ENCODE results near the gene DLEC1.

Gene DLEC1

GRCh38 chr3:38114052-38114874 is 75.3 kb downstream of the DLEC1 start:
- H3K27ac ChIP-seq (ENCODE audit: insufficient read depth, low read length, poor library complexity, severe bottlenecking) = no peak overlapping the region
- DNase-seq = no peak
- no peaks in the 10 kb centered on the region for H3K9me3 ChIP-seq (ENCODE audit: control insufficient read depth, low read length)
- no peaks in the 10 kb centered on the region for H3K4me1 ChIP-seq (ENCODE audit: control insufficient read depth, insufficient read depth, low read length, poor library complexity, severe bottlenecking)
- no peak overlapping the region for H3K4me3 ChIP-seq (ENCODE audit: insufficient read depth, low read depth, low read length, poor library complexity, severe bottlenecking)
- no peaks in the 10 kb centered on the region for H3K36me3 ChIP-seq (ENCODE audit: control insufficient read depth, insufficient read depth, low read length)
- H3K27me3 ChIP-seq (replicated peaks; ENCODE audit: control insufficient read depth, insufficient read depth, low read length, poor library complexity, severe bottlenecking) = no peaks in the 10 kb centered on the region

- H3K36me3 ChIP-seq (ENCODE audit: control insufficient read depth, insufficient read depth, low read length) = no peaks in the 10 kb centered on the region
- H3K27ac ChIP-seq (ENCODE audit: insufficient read depth, low read length, poor library complexity, severe bottlenecking) = no peak overlapping the region
- H3K9me3 ChIP-seq (ENCODE audit: control insufficient read depth, low read length) = no peaks in the 10 kb centered on the region
- DNase-seq = no peak
- no peak overlapping the region for H3K4me3 ChIP-seq (ENCODE audit: insufficient read depth, low read depth, low read length, poor library complexity, severe bottlenecking)
- H3K4me1 ChIP-seq (ENCODE audit: control insufficient read depth, insufficient read depth, low read length, poor library complexity, severe bottlenecking) = no peaks in the 10 kb centered on the region
- no peaks in the 10 kb centered on the region for H3K27me3 ChIP-seq (replicated peaks; ENCODE audit: control insufficient read depth, insufficient read depth, low read length, poor library complexity, severe bottlenecking)
Observed at GRCh38 chr3:38114875-38115644, 76.1 kb downstream of the DLEC1 start.

DNA sequence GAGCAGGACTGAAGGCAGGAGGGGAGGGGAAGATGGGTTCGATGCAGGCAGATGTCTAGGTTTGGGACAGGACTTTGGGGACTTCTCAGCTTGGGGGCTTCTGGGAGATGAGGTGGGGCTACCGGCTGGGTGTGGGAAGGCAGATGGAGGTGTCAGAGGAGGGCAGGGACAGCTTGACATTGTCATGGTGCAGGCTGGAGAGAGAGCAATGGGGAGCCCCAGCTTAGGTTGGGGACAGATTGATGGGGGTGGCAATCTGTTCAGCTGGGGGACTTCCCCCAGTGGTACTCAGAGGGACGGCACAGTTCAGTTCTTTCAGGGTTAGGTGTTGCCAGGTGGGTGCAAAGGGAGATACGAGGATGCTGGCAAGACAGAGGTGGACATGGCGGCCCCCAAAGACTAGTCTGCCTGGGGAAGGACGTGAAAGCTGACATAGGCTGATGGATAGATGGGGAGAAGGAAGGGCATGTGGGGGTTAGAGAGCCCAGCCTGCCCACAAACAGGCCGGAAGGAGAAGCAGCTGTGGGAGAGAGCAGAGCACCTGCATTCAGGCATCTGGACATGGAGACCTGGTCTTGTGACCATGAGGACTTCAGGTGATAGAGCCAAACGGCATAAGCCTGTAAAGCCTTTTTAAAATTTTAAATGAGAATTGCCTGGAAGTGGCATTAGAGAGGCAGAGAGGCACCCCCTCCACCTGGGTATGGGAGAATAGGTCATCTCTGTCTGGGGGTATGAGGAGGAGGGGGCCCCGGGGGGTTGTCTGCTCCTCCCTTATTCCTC is 76.8 kb downstream of the DLEC1 start:
- DNase-seq = no peak
- no peaks in the 10 kb centered on the region for H3K9me3 ChIP-seq (ENCODE audit: control insufficient read depth, low read length)
- H3K4me3 ChIP-seq (ENCODE audit: insufficient read depth, low read depth, low read length, poor library complexity, severe bottlenecking) = no peak overlapping the region
- H3K4me1 ChIP-seq (ENCODE audit: control insufficient read depth, insufficient read depth, low read length, poor library complexity, severe bottlenecking) = no peaks in the 10 kb centered on the region
- H3K27me3 ChIP-seq (replicated peaks; ENCODE audit: control insufficient read depth, insufficient read depth, low read length, poor library complexity, severe bottlenecking) = no peaks in the 10 kb centered on the region
- H3K36me3 ChIP-seq (ENCODE audit: control insufficient read depth, insufficient read depth, low read length) = peaks cover 5% of the 10 kb centered on the region
- no peak overlapping the region for H3K27ac ChIP-seq (ENCODE audit: insufficient read depth, low read length, poor library complexity, severe bottlenecking)

DNA sequence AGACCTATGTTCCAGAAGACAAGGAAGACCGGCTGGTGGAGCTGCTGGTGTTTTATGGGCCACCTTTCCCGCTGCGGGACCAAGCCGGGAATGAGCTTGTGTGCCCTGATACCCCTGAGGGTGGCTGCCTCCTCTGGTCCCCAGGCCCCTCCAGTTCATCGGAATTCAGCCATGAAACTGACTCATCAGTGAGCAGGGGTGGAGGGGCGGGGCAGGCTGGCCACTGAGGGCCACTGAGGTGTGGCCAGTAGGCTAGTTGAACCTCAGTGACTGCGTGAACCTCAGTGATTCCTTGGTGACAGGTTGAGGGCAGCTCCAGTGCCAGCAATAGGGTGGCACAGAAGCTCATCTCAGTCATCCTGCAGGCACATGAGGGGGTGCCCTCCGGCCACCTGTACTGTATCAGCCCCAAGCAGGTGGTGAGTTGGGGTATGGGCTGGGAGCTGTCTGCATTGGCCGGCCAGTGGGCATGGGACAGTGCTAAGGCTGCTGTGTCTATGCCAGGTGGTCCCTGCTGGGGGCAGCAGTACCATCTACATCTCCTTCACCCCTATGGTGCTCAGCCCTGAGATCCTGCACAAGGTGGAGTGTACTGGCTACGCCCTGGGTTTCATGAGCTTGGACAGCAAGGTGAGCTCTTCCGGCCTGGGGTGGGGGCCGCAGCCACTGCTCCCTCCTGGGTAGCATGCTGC is 77.6 kb downstream of the DLEC1 start:
- Histone ChIP-seq H3K27ac (ENCODE audit: insufficient read depth, low read length, poor library complexity, severe bottlenecking) (no peak overlapping the region), H3K4me1 (ENCODE audit: control insufficient read depth, insufficient read depth, low read length, poor library complexity, severe bottlenecking) (no peaks in the 10 kb centered on the region), H3K9me3 (ENCODE audit: control insufficient read depth, low read length) (no peaks in the 10 kb centered on the region), H3K27me3 (replicated peaks; ENCODE audit: control insufficient read depth, insufficient read depth, low read length, poor library complexity, severe bottlenecking) (no peaks in the 10 kb centered on the region), H3K36me3 (ENCODE audit: control insufficient read depth, insufficient read depth, low read length) (peaks cover 13% of the 10 kb centered on the region), H3K4me3 (ENCODE audit: insufficient read depth, low read depth, low read length, poor library complexity, severe bottlenecking) (no peak overlapping the region)
- DNase-seq = no peak

- Histone ChIP-seq H3K9me3 (ENCODE audit: control insufficient read depth, low read length) (no peaks in the 10 kb centered on the region), H3K27ac (ENCODE audit: insufficient read depth, low read length, poor library complexity, severe bottlenecking) (no peak overlapping the region), H3K4me1 (ENCODE audit: control insufficient read depth, insufficient read depth, low read length, poor library complexity, severe bottlenecking) (no peaks in the 10 kb centered on the region), H3K4me3 (ENCODE audit: insufficient read depth, low read depth, low read length, poor library complexity, severe bottlenecking) (no peak overlapping the region), H3K36me3 (ENCODE audit: control insufficient read depth, insufficient read depth, low read length) (peaks cover 19% of the 10 kb centered on the region), H3K27me3 (replicated peaks; ENCODE audit: control insufficient read depth, insufficient read depth, low read length, poor library complexity, severe bottlenecking) (no peaks in the 10 kb centered on the region)
- no peak for DNase-seq
Observed at GRCh38 chr3:38117163-38117716, 78.2 kb downstream of the DLEC1 start.

- Histone ChIP-seq H3K27me3 (replicated peaks; ENCODE audit: control insufficient read depth, insufficient read depth, low read length, poor library complexity, severe bottlenecking) (no peaks in the 10 kb centered on the region), H3K27ac (ENCODE audit: insufficient read depth, low read length, poor library complexity, severe bottlenecking) (no peak overlapping the region), H3K9me3 (ENCODE audit: control insufficient read depth, low read length) (no peaks in the 10 kb centered on the region), H3K36me3 (ENCODE audit: control insufficient read depth, insufficient read depth, low read length) (peaks cover 24% of the 10 kb centered on the region), H3K4me1 (ENCODE audit: control insufficient read depth, insufficient read depth, low read length, poor library complexity, severe bottlenecking) (no peaks in the 10 kb centered on the region), H3K4me3 (ENCODE audit: insufficient read depth, low read depth, low read length, poor library complexity, severe bottlenecking) (no peak overlapping the region)
- DNase-seq = peak; percentile 40 to 46 (median 44)
Observed at GRCh38 chr3:38117748-38118420, 78.9 kb downstream of the DLEC1 start.

DNA sequence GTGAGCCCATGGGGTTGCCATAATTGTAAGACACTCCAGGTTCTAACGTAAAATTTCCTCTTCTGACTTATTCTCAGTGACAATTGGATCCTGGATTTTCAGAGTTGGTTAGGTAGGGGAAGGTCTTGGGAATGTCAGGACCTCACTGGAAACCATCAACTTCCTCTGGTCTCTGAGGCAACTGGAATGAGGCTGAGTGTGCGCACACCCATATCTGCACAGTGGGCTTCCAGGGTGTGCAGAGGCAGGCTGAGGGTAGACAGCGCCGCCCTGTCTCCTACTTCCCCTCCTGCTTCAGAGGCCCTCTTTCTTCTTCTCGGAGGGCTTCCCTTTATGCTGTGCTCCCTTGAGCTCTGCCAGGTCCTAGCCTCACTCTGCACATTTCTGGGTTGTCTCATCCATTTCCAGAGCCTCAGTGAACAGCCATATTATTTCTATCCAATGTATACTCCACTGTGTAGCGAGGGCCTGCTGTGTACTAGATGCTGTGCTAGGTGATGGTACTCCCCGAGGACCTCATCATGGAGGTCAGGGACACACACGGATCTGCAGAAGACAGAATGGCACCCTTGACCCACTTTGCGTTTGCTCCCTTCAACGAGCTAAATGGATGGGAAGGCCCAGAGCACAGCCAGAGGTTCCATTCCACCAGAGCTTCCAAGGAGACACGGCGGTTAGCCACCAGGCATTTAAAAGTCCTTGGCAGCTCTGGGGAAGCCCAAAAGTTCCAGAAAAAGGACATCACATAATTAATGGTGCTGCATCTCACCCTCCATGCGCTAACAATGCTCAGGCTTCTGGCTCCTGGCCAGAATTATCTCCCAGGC is 79.6 kb downstream of the DLEC1 start:
- Histone ChIP-seq H3K27me3 (replicated peaks; ENCODE audit: control insufficient read depth, insufficient read depth, low read length, poor library complexity, severe bottlenecking) (no peaks in the 10 kb centered on the region), H3K4me3 (ENCODE audit: insufficient read depth, low read depth, low read length, poor library complexity, severe bottlenecking) (no peak overlapping the region), H3K27ac (ENCODE audit: insufficient read depth, low read length, poor library complexity, severe bottlenecking) (no peak overlapping the region), H3K36me3 (ENCODE audit: control insufficient read depth, insufficient read depth, low read length) (peaks cover 30% of the 10 kb centered on the region), H3K9me3 (ENCODE audit: control insufficient read depth, low read length) (no peaks in the 10 kb centered on the region), H3K4me1 (ENCODE audit: control insufficient read depth, insufficient read depth, low read length, poor library complexity, severe bottlenecking) (no peaks in the 10 kb centered on the region)
- no peak for DNase-seq

- no peaks in the 10 kb centered on the region for H3K4me1 ChIP-seq (ENCODE audit: control insufficient read depth, insufficient read depth, low read length, poor library complexity, severe bottlenecking)
- no peak for DNase-seq
- H3K27ac ChIP-seq (ENCODE audit: insufficient read depth, low read length, poor library complexity, severe bottlenecking) = no peak overlapping the region
- no peaks in the 10 kb centered on the region for H3K27me3 ChIP-seq (replicated peaks; ENCODE audit: control insufficient read depth, insufficient read depth, low read length, poor library complexity, severe bottlenecking)
- peaks cover 32% of the 10 kb centered on the region for H3K36me3 ChIP-seq (ENCODE audit: control insufficient read depth, insufficient read depth, low read length)
- H3K9me3 ChIP-seq (ENCODE audit: control insufficient read depth, low read length) = no peaks in the 10 kb centered on the region
- H3K4me3 ChIP-seq (ENCODE audit: insufficient read depth, low read depth, low read length, poor library complexity, severe bottlenecking) = no peak overlapping the region
Observed at GRCh38 chr3:38119248-38119544, 80.2 kb downstream of the DLEC1 start.
